Measurements from ENCODE around the gene PIK3CA.

The PIK3CA gene

GRCh38 chr3:179179979-179180759 is 32.0 kb downstream of the PIK3CA start:
- TF ChIP-seq CTCF (IDR thresholded peaks at IDR 0.05; ENCODE audit: low read depth, low read length): no peak
- DNase-seq (ENCODE audit: low read depth in 2 of 2): peak; percentile 48 to 85
- no peak overlapping the region for H3K4me3 ChIP-seq (replicated peaks in 1 of 2; ENCODE audit: low read depth in 2 of 2, low read length in 2 of 2)

GRCh38 chr3:179181021-179181472 is 32.9 kb downstream of the PIK3CA start:
- no peak for TF ChIP-seq CTCF (IDR thresholded peaks at IDR 0.05; ENCODE audit: low read depth, low read length)
- DNase-seq (ENCODE audit: low read depth in 2 of 2): peak; percentile 75 to 89
- no peak overlapping the region for H3K4me3 ChIP-seq (replicated peaks in 1 of 2; ENCODE audit: low read depth in 2 of 2, low read length in 2 of 2)

GRCh38 chr3:179181993-179182551 is 33.9 kb downstream of the PIK3CA start:
- DNase-seq (ENCODE audit: low read depth in 2 of 2): peak; percentile 20 to 65
- no peak for TF ChIP-seq CTCF (IDR thresholded peaks at IDR 0.05; ENCODE audit: low read depth, low read length)
- no peak overlapping the region for H3K4me3 ChIP-seq (replicated peaks in 1 of 2; ENCODE audit: low read depth in 2 of 2, low read length in 2 of 2)

GRCh38 chr3:179182902-179183301 is 34.7 kb downstream of the PIK3CA start:
- no peak overlapping the region for H3K4me3 ChIP-seq (replicated peaks in 1 of 2; ENCODE audit: low read depth in 2 of 2, low read length in 2 of 2)

GRCh38 chr3:179184826-179185225 is 36.7 kb downstream of the PIK3CA start:
- H3K4me3 ChIP-seq (replicated peaks in 1 of 2; ENCODE audit: low read depth in 2 of 2, low read length in 2 of 2): no peak overlapping the region
- peak in 1 of 2 donors; percentile 29 for DNase-seq (ENCODE audit: low read depth in 2 of 2)
- no peak for TF ChIP-seq CTCF (IDR thresholded peaks at IDR 0.05; ENCODE audit: low read depth, low read length)

More at GRCh38 chr3:179182902-179183301, 34.7 kb downstream of the PIK3CA start:
- TF ChIP-seq CTCF (IDR thresholded peaks at IDR 0.05; ENCODE audit: low read depth, low read length): no peak
- DNase-seq (ENCODE audit: low read depth in 2 of 2): peak; percentile 23 to 38

GRCh38 chr3:179186426-179186825 is 38.3 kb downstream of the PIK3CA start:
- H3K4me3 ChIP-seq (replicated peaks in 1 of 2; ENCODE audit: low read depth in 2 of 2, low read length in 2 of 2): no peak overlapping the region
- TF ChIP-seq CTCF (IDR thresholded peaks at IDR 0.05; ENCODE audit: low read depth, low read length): no peak
- DNase-seq (ENCODE audit: low read depth in 2 of 2): peak in 1 of 2 donors; percentile 17

All from cardiac fibroblast (primary cell).